NB4 (cell line): Measurements from ENCODE around the gene ALDH3A2.

Experiments
- CTCF ChIP-seq: IDR thresholded peaks from one replicate; pipeline ENCODE4 v1.5.1; 2012; ENCODE audit warnings: low read depth, low read length
- MYC ChIP-seq: IDR thresholded peaks from 2 replicates; pipeline ENCODE4 v1.6.1; 2011; ENCODE audit warnings: low read depth, low read length
- POLR2A ChIP-seq: IDR thresholded peaks from 2 replicates; pipeline ENCODE4 v1.6.1; 2011; ENCODE audit warnings: mild to moderate bottlenecking; ENCODE audit not compliant: insufficient read length; ENCODE audit errors: extremely low read depth
- TF ChIP-seq, protein P1 (sequence below): IDR thresholded peaks from 2 replicates; pipeline ENCODE4 v1.6.1; 2011; ENCODE audit warnings: low read depth, low read length

DNA sequence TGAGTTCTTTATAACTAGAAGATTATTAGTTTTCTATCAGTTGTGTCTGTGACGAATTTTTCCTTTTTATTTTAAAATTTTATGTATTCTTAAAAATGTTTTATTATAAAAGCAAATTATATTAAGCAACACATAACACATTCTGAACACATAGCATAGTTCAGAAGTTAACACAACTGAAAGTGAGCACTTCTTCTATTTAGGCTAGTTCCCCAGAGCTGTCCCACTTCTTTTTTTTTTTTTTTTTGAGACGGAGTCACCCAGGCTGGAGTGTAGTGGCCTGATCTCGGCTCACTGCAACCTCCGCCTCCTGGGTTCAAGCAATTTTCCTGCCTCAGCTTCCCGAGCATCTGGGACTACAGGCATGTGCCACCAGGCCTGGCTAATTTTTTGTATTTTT is 37.7 kb upstream of the ALDH3A2 start:
- TF ChIP-seq CTCF (no peak), POLR2A (no peak), MYC (no peak)
- TF ChIP-seq, protein P1, sequence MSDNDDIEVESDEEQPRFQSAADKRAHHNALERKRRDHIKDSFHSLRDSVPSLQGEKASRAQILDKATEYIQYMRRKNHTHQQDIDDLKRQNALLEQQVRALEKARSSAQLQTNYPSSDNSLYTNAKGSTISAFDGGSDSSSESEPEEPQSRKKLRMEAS: no peak
